ENCODE data around the gene WIZ.

The WIZ gene

DNA sequence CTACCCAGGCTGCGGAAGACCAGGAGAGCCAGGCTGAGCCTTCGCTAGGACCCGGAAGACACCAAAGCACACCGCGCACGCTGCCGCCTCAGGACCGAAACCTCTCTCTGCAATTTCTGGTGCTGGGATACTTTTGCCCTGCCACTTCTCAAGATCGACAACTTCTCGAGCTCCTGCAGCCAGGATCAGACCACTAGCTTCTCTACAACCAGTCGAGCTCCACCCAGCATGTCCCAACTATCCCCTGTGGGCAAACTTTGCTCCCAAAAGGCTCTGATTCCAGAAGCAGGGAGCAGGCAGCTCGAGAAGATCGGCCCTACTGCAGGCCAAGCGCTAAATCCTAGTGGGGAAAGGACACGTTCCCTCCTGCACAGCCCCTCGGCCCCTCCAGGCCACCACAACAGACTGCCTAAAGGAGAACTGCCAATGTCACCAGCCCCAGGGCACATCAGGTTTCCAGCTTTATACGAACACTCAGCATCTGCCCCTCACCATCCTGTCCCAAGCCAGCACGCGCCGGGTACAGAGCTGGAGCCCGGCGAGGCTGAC is 71.1 kb downstream of the WIZ start (continued):
- TF ChIP-seq, protein P1, sequence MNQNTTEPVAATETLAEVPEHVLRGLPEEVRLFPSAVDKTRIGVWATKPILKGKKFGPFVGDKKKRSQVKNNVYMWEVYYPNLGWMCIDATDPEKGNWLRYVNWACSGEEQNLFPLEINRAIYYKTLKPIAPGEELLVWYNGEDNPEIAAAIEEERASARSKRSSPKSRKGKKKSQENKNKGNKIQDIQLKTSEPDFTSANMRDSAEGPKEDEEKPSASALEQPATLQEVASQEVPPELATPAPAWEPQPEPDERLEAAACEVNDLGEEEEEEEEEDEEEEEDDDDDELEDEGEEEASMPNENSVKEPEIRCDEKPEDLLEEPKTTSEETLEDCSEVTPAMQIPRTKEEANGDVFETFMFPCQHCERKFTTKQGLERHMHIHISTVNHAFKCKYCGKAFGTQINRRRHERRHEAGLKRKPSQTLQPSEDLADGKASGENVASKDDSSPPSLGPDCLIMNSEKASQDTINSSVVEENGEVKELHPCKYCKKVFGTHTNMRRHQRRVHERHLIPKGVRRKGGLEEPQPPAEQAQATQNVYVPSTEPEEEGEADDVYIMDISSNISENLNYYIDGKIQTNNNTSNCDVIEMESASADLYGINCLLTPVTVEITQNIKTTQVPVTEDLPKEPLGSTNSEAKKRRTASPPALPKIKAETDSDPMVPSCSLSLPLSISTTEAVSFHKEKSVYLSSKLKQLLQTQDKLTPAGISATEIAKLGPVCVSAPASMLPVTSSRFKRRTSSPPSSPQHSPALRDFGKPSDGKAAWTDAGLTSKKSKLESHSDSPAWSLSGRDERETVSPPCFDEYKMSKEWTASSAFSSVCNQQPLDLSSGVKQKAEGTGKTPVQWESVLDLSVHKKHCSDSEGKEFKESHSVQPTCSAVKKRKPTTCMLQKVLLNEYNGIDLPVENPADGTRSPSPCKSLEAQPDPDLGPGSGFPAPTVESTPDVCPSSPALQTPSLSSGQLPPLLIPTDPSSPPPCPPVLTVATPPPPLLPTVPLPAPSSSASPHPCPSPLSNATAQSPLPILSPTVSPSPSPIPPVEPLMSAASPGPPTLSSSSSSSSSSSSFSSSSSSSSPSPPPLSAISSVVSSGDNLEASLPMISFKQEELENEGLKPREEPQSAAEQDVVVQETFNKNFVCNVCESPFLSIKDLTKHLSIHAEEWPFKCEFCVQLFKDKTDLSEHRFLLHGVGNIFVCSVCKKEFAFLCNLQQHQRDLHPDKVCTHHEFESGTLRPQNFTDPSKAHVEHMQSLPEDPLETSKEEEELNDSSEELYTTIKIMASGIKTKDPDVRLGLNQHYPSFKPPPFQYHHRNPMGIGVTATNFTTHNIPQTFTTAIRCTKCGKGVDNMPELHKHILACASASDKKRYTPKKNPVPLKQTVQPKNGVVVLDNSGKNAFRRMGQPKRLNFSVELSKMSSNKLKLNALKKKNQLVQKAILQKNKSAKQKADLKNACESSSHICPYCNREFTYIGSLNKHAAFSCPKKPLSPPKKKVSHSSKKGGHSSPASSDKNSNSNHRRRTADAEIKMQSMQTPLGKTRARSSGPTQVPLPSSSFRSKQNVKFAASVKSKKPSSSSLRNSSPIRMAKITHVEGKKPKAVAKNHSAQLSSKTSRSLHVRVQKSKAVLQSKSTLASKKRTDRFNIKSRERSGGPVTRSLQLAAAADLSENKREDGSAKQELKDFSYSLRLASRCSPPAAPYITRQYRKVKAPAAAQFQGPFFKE (tag by site-specific recombination; IDR thresholded peaks at IDR 0.05; ENCODE audit: borderline replicate concordance) = no peak
- TF ChIP-seq FEZF1 (tag by site-specific recombination; IDR thresholded peaks at IDR 0.05) = no peak
- TF ChIP-seq ZNF211 (tag by site-specific recombination; IDR thresholded peaks at IDR 0.05; ENCODE audit: low read depth) = no peak
- TF ChIP-seq ZNF394 (tag by site-specific recombination; IDR thresholded peaks at IDR 0.05; ENCODE audit: borderline replicate concordance) = peak; percentile 11; the same call in 1 of the 2 replicates
- no peak for TF ChIP-seq ZNF785 (tag by site-specific recombination; IDR thresholded peaks at IDR 0.05)
- peak; percentile 60 for TF ChIP-seq ZNF335 (tag by site-specific recombination; conservative IDR thresholded peaks at IDR 0.05)
- no peak for TF ChIP-seq ZNF404 (tag by site-specific recombination; IDR thresholded peaks at IDR 0.05)
- TF ChIP-seq ZNF558 (tag by site-specific recombination; IDR thresholded peaks at IDR 0.05) = no peak
- TF ChIP-seq, protein P2, sequence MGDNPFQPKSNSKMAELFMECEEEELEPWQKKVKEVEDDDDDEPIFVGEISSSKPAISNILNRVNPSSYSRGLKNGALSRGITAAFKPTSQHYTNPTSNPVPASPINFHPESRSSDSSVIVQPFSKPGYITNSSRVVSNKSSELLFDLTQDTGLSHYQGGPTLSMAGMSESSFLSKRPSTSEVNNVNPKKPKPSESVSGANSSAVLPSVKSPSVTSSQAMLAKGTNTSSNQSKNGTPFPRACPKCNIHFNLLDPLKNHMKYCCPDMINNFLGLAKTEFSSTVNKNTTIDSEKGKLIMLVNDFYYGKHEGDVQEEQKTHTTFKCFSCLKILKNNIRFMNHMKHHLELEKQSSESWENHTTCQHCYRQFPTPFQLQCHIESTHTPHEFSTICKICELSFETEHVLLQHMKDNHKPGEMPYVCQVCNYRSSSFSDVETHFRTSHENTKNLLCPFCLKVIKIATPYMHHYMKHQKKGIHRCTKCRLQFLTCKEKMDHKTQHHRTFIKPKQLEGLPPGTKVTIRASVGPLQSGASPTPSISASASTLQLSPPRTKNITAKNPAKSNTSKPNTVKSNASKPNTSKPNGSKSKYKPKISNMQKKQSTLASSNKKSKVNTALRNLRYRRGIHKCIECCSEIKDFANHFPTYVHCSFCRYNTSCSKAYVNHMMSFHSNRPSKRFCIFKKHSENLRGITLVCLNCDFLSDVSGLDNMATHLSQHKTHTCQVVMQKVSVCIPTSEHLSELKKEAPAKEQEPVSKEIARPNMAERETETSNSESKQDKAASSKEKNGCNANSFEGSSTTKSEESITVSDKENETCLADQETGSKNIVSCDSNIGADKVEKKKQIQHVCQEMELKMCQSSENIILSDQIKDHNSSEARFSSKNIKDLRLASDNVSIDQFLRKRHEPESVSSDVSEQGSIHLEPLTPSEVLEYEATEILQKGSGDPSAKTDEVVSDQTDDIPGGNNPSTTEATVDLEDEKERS (tag by site-specific recombination; IDR thresholded peaks at IDR 0.05) = no peak
- peak; percentile 41; the same call in 1 of the 2 replicates for TF ChIP-seq ZBTB48 (tag by site-specific recombination; IDR thresholded peaks at IDR 0.05)
- TF ChIP-seq ZNF530 (tag by site-specific recombination; IDR thresholded peaks at IDR 0.05; ENCODE audit: low read depth) = no peak
- peak; percentile 67 for TF ChIP-seq ZNF600 (tag by site-specific recombination; IDR thresholded peaks at IDR 0.05)
- TF ChIP-seq KLF10 (tag by site-specific recombination; IDR thresholded peaks at IDR 0.05) = no peak
- no peak for TF ChIP-seq ZNF664 (tag by site-specific recombination; IDR thresholded peaks at IDR 0.05)
- no peak for TF ChIP-seq GLI2 (tag by site-specific recombination; IDR thresholded peaks at IDR 0.05; ENCODE audit: borderline replicate concordance, low read depth)
- no peak for TF ChIP-seq ZNF37A (tag by site-specific recombination; IDR thresholded peaks at IDR 0.05)
- TF ChIP-seq ZNF324 (tag by site-specific recombination; IDR thresholded peaks at IDR 0.05) = no peak
- TF ChIP-seq ZNF596 (tag by site-specific recombination; IDR thresholded peaks at IDR 0.05) = no peak
- no peak; the same call in 1 of the 2 replicates for TF ChIP-seq ZNF768 (tag by site-specific recombination; IDR thresholded peaks at IDR 0.05)
- TF ChIP-seq, protein P3, sequence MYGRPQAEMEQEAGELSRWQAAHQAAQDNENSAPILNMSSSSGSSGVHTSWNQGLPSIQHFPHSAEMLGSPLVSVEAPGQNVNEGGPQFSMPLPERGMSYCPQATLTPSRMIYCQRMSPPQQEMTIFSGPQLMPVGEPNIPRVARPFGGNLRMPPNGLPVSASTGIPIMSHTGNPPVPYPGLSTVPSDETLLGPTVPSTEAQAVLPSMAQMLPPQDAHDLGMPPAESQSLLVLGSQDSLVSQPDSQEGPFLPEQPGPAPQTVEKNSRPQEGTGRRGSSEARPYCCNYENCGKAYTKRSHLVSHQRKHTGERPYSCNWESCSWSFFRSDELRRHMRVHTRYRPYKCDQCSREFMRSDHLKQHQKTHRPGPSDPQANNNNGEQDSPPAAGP (tag by site-specific recombination; IDR thresholded peaks at IDR 0.05) = no peak
- no peak for TF ChIP-seq ZNF155 (tag by site-specific recombination; IDR thresholded peaks at IDR 0.05)
- no peak for TF ChIP-seq ZNF707 (tag by site-specific recombination; IDR thresholded peaks at IDR 0.05)
- TF ChIP-seq, protein P4, sequence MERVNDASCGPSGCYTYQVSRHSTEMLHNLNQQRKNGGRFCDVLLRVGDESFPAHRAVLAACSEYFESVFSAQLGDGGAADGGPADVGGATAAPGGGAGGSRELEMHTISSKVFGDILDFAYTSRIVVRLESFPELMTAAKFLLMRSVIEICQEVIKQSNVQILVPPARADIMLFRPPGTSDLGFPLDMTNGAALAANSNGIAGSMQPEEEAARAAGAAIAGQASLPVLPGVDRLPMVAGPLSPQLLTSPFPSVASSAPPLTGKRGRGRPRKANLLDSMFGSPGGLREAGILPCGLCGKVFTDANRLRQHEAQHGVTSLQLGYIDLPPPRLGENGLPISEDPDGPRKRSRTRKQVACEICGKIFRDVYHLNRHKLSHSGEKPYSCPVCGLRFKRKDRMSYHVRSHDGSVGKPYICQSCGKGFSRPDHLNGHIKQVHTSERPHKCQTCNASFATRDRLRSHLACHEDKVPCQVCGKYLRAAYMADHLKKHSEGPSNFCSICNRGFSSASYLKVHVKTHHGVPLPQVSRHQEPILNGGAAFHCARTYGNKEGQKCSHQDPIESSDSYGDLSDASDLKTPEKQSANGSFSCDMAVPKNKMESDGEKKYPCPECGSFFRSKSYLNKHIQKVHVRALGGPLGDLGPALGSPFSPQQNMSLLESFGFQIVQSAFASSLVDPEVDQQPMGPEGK (tag by site-specific recombination; IDR thresholded peaks at IDR 0.05) = no peak
- TF ChIP-seq ZNF239 (tag by site-specific recombination; IDR thresholded peaks at IDR 0.05) = no peak

All from HEK293 (cell line).